BE2C (cell line): ENCODE results near the gene PGAP6.
"Not testable (repeated sequence)": the region's sequence is repeated elsewhere in the genome, so short reads cannot be mapped to it uniquely, and the experiment has no call there.

Experiments used
- DNase-seq: peaks from one replicate; pipeline ENCODE4 v3.0.0-alpha.2; 2020
- H3K27me3 ChIP-seq: fragments of 250-450 bp; sonication (Bioruptor Pico); 2 replicates; pipeline ENCODE4 v1.5.1; 2020; ENCODE audit warnings: mild to moderate bottlenecking
- H3K36me3 ChIP-seq: fragments of 250-450 bp; sonication (Bioruptor Pico); 2 replicates; pipeline ENCODE4 v1.5.1; 2020; ENCODE audit warnings: mild to moderate bottlenecking
- H3K4me1 ChIP-seq: fragments of 250-450 bp; sonication (Bioruptor Pico); 2 replicates; pipeline ENCODE4 v1.5.1; 2020
- H3K4me3 ChIP-seq: 2 replicates; pipeline ENCODE4 v1.5.1; 2011; ENCODE audit warnings: low read depth, low read length
- H3K9me3 ChIP-seq: fragments of 250-450 bp; sonication (Bioruptor Pico); 2 replicates; pipeline ENCODE4 v1.5.1; 2020
- TF ChIP-seq, protein P1 (sequence below): IDR thresholded peaks from 2 replicates; pipeline ENCODE4 v1.5.1; 2012; ENCODE audit warnings: mild to moderate bottlenecking, low read depth, low read length

Gene PGAP6

GRCh38 chr16:339680-340079 is 42.1 kb downstream of the PGAP6 start:
- TF ChIP-seq, protein P1, sequence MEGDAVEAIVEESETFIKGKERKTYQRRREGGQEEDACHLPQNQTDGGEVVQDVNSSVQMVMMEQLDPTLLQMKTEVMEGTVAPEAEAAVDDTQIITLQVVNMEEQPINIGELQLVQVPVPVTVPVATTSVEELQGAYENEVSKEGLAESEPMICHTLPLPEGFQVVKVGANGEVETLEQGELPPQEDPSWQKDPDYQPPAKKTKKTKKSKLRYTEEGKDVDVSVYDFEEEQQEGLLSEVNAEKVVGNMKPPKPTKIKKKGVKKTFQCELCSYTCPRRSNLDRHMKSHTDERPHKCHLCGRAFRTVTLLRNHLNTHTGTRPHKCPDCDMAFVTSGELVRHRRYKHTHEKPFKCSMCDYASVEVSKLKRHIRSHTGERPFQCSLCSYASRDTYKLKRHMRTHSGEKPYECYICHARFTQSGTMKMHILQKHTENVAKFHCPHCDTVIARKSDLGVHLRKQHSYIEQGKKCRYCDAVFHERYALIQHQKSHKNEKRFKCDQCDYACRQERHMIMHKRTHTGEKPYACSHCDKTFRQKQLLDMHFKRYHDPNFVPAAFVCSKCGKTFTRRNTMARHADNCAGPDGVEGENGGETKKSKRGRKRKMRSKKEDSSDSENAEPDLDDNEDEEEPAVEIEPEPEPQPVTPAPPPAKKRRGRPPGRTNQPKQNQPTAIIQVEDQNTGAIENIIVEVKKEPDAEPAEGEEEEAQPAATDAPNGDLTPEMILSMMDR = no peak
- Histone ChIP-seq H3K4me1 (no peaks in the 10 kb centered on the region; the same call in 1 of the 2 replicates), H3K27me3 (no peaks in the 10 kb centered on the region), H3K36me3 (peaks cover 11% of the 10 kb centered on the region), H3K9me3 (no peaks in the 10 kb centered on the region), H3K4me3 (no peak overlapping the region)
- DNase-seq = no peak

- Histone ChIP-seq H3K4me1 (no peaks in the 10 kb centered on the region; the same call in 1 of the 2 replicates), H3K27me3 (no peaks in the 10 kb centered on the region), H3K36me3 (peaks cover 8% of the 10 kb centered on the region; the same call in 1 of the 2 replicates), H3K9me3 (no peaks in the 10 kb centered on the region), H3K4me3 (no peak overlapping the region)
- TF ChIP-seq, protein P1 = no peak
- no peak for DNase-seq
Measured at GRCh38 chr16:337975-338575, 43.7 kb downstream of the PGAP6 start.

DNA sequence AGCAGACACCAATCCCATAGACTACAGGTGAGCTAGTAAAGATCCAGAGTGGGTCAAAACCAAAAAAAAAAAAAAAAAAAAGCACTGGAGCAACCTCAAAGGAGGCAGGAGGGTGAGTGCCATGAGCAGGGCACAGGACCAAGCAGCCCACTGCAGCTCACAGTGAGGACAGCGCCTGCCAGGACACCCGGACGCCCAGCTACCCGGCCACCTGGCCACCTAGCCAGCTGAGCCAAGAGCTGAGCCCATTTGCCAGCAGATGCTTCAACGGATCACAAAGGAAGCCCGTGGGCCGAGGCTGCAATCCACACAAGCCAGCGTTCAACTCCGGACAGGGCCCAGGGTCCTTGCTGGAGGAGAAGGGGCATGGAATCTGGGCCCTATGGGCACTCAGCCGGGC is 44.3 kb downstream of the PGAP6 start:
- no peaks in the 10 kb centered on the region for H3K27me3 ChIP-seq
- TF ChIP-seq, protein P1 = no peak
- H3K9me3 ChIP-seq = no peaks in the 10 kb centered on the region
- peaks cover 4% of the 10 kb centered on the region; the same call in 1 of the 2 replicates for H3K36me3 ChIP-seq
- DNase-seq = no peak
- H3K4me3 ChIP-seq = no peak overlapping the region
- H3K4me1 ChIP-seq = no peaks in the 10 kb centered on the region; the same call in 1 of the 2 replicates

GRCh38 chr16:336269-336668 is 45.5 kb downstream of the PGAP6 start:
- Histone ChIP-seq H3K27me3 (no peaks in the 10 kb centered on the region), H3K4me1 (no peaks in the 10 kb centered on the region; the same call in 1 of the 2 replicates), H3K9me3 (no peaks in the 10 kb centered on the region), H3K4me3 (no peak overlapping the region), H3K36me3 (no peaks in the 10 kb centered on the region)
- TF ChIP-seq, protein P1 = no peak
- no peak for DNase-seq

- not testable (repeated sequence) for H3K4me3 ChIP-seq, H3K36me3 ChIP-seq, H3K9me3 ChIP-seq, DNase-seq, H3K27me3 ChIP-seq, H3K4me1 ChIP-seq
Measured at GRCh38 chr16:334861-335632, 46.7 kb downstream of the PGAP6 start.

DNA sequence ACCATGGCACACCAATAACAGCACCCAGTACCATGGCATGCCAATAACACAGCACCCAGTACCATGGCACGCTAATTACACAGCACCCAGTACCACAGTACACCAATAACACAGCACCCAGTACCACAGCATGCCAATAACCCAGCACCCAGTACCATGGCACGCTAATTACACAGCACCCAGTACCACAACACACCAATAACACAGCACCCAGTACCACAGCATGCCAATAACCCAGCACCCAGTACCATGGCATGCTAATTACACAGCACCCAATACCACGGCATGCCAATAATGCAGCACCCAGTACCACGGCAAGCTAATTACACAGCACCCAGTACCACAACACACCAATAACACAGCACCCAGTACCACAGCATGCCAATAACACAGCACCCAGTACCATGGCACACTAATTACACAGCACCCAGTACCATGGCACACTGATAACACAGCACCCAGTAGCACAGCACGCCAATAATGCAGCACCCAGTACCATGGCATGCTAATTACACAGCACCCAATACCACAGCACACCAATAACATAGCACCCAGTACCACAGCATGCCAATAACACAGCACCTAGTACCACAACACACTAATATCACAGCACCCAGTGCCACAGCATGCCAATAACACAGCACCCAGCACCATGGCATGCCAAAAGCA is 47.5 kb downstream of the PGAP6 start:
- not testable (repeated sequence) for DNase-seq, H3K4me3 ChIP-seq, H3K27me3 ChIP-seq, H3K4me1 ChIP-seq, H3K9me3 ChIP-seq, H3K36me3 ChIP-seq
